IMR-90 (cell line): Measurements from ENCODE around the gene PRSS21. TPM values are rescaled to one million over a fixed set of nuclear protein-coding genes. Genes with fewer than 3 reads are reported as not detected.

Experiments
- ATAC-seq: fragments of 200-7000 bp; cut with Tn5 transposase; 2 replicates; pipeline ENCODE4 v1.9.1; 2020; ENCODE audit warnings: low read depth, mild to moderate bottlenecking, moderate library complexity
- BruUV-seq: library from RNA; stranded (reverse); fragments of 400-500 nt; replicated peaks from 2 replicates; lab custom pipeline; 2021; lab: Mats Ljungman, UMichigan
- CTCF ChIA-PET: fragments of 300-600 bp; formaldehyde crosslinking; extraction: SDS; loops from one replicate; lab custom pipeline; 2021; ENCODE audit warnings: antibody characterized with exemption; lab: Yijun Ruan, JAX
- POLR2A ChIA-PET: fragments of 300-600 bp; sonication (Branson Sonifier 250); formaldehyde crosslinking; loops from one replicate; lab custom pipeline; 2022; ENCODE audit warnings: antibody characterized with exemption; ENCODE audit not compliant: unreplicated experiment; lab: Charles Lee
- DNase-seq: peaks from one replicate; pipeline ENCODE4 v3.0.0; 2013
- H2AFZ ChIP-seq: replicated peaks from 2 replicates; pipeline ENCODE3; 2013; ENCODE audit warnings: low read length, mild to moderate bottlenecking; ENCODE audit not compliant: poor library complexity
- H2AK5ac ChIP-seq: 2 replicates; pipeline ENCODE4 v1.6.1; 2013; ENCODE audit warnings: low read depth, low read length, inconsistent platforms
- H2AK9ac ChIP-seq: replicated peaks from 2 replicates; pipeline ENCODE3; 2013; ENCODE audit warnings: mild to moderate bottlenecking, low read depth, low read length, moderate library complexity; ENCODE audit not compliant: poor library complexity
- H2BK120ac ChIP-seq: 2 replicates; pipeline ENCODE4 v1.6.1; 2013; ENCODE audit warnings: low read depth, low read length, inconsistent platforms
- H2BK15ac ChIP-seq: 3 replicates; pipeline ENCODE4 v1.6.1; 2013; ENCODE audit warnings: low read depth, low read length, inconsistent platforms
- H2BK20ac ChIP-seq: 2 replicates; pipeline ENCODE4 v1.6.1; 2013; ENCODE audit warnings: low read depth, mild to moderate bottlenecking, inconsistent platforms, low read length, moderate library complexity
- H2BK5ac ChIP-seq: 2 replicates; pipeline ENCODE4 v1.6.1; 2013; ENCODE audit warnings: mild to moderate bottlenecking, low read depth, low read length, inconsistent platforms; ENCODE audit not compliant: poor library complexity, severe bottlenecking
- H3K14ac ChIP-seq: replicated peaks from 2 replicates; pipeline ENCODE4 v1.6.1; 2013; ENCODE audit warnings: low read depth, low read length, inconsistent platforms
- H3K18ac ChIP-seq: 2 replicates; pipeline ENCODE4 v1.6.1; 2013; ENCODE audit warnings: low read depth, low read length, control low read depth
- H3K23ac ChIP-seq: 2 replicates; pipeline ENCODE4 v1.6.1; 2013; ENCODE audit warnings: low read depth, low read length, inconsistent platforms
- H3K27ac ChIP-seq: 2 replicates; pipeline ENCODE4 v1.5.1; 2013; ENCODE audit warnings: mild to moderate bottlenecking, control low read depth, low read length; ENCODE audit not compliant: insufficient read depth
- H3K27me3 ChIP-seq: 2 replicates; pipeline ENCODE4 v1.6.1; 2013; ENCODE audit warnings: low read length; ENCODE audit not compliant: control insufficient read depth, insufficient read depth
- H3K36me3 ChIP-seq: 2 replicates; pipeline ENCODE4 v1.6.1; 2013; ENCODE audit warnings: low read length, mixed read lengths; ENCODE audit not compliant: control insufficient read depth, insufficient read depth
- H3K4ac ChIP-seq: 2 replicates; pipeline ENCODE4 v1.6.1; 2013; ENCODE audit warnings: low read depth, low read length, inconsistent platforms
- H3K4me1 ChIP-seq: 2 replicates; pipeline ENCODE4 v1.6.1; 2013; ENCODE audit warnings: low read length, mixed read lengths; ENCODE audit not compliant: control insufficient read depth, insufficient read depth
- H3K4me2 ChIP-seq: 2 replicates; pipeline ENCODE4 v1.6.1; 2013; ENCODE audit warnings: low read depth, mild to moderate bottlenecking, control low read depth, low read length, moderate library complexity
- H3K4me3 ChIP-seq: 2 replicates; pipeline ENCODE4 v1.5.1; 2013; ENCODE audit warnings: low read depth, mild to moderate bottlenecking, control low read depth, low read length, moderate library complexity; ENCODE audit not compliant: insufficient read depth
- H3K56ac ChIP-seq: 2 replicates; pipeline ENCODE4 v1.6.1; 2013; ENCODE audit warnings: low read length, inconsistent platforms; ENCODE audit not compliant: insufficient read depth; ENCODE audit errors: extremely low read depth
- H3K79me1 ChIP-seq, 2 experiments: 2 replicates each; pipeline ENCODE4 v1.6.1; 2013; ENCODE audit warnings: low read length in 2 of 2, inconsistent platforms in 1 of 2, low read depth in 1 of 2
- H3K9ac ChIP-seq: 2 replicates; pipeline ENCODE4 v1.6.1; 2013; ENCODE audit warnings: low read depth, low read length, control low read depth
- H3K9me1 ChIP-seq: 2 replicates; pipeline ENCODE4 v1.6.1; 2013; ENCODE audit warnings: low read length, inconsistent platforms; ENCODE audit not compliant: insufficient read depth
- H3K9me3 ChIP-seq: 2 replicates; pipeline ENCODE4 v1.6.1; 2013; ENCODE audit warnings: low read length; ENCODE audit not compliant: control insufficient read depth, insufficient read depth
- H4K20me1 ChIP-seq: 2 replicates; pipeline ENCODE4 v1.6.1; 2013; ENCODE audit warnings: low read length, inconsistent platforms; ENCODE audit not compliant: insufficient read depth
- H4K5ac ChIP-seq: 2 replicates; pipeline ENCODE4 v1.6.1; 2013; ENCODE audit warnings: mild to moderate bottlenecking, low read depth, low read length, control low read depth
- H4K8ac ChIP-seq, 2 experiments: 2 replicates each; pipeline ENCODE4 v1.6.1; 2013; ENCODE audit warnings: low read depth in 2 of 2, low read length in 2 of 2, control low read depth in 1 of 2, inconsistent platforms in 1 of 2
- H4K91ac ChIP-seq: 2 replicates; pipeline ENCODE4 v1.6.1; 2013; ENCODE audit warnings: low read depth, low read length, inconsistent platforms; ENCODE audit not compliant: insufficient read depth
- CHD1 ChIP-seq: IDR thresholded peaks from 2 replicates; pipeline ENCODE4 v1.6.1; 2012; ENCODE audit warnings: low read depth, low read length, improper control_type of control experiment
- POLR2A ChIP-seq: IDR thresholded peaks from 2 replicates; pipeline ENCODE4 v1.6.1; 2012; ENCODE audit warnings: mild to moderate bottlenecking, low read depth, low read length
- WGBS, 2 experiments: methylation state at CpG; one replicate each; pipeline versions ENCODE4 v1.1.5 to v1.1.7; 2013; ENCODE audit warnings: missing lambda C conversion rate in 2 of 2; ENCODE audit not compliant: insufficient read length in 1 of 2; ENCODE audit errors: extremely low coverage in 2 of 2; 5-methylcytosine and 5-hydroxymethylcytosine counted together
- dilution Hi-C: fragments of 300-500 bp; cut with HindIII; formaldehyde crosslinking; loops from one replicate; pipeline ENCODE4 v1.14.3; 2018; ENCODE audit warnings: low sequenced_read_pairs; ENCODE audit not compliant: unreplicated experiment
- in situ Hi-C: fragments of 300-500 bp; cut with MboI; formaldehyde crosslinking; loops from 3 replicates; pipeline ENCODE4 v1.14.3; 2019; ENCODE audit warnings: low sequenced_read_pairs, inconsistent platforms, mixed read lengths
- intact Hi-C: fragments of 100-400 bp; cut with micrococcal nuclease; formaldehyde crosslinking; loops from 2 replicates; pipeline ENCODE4 v1.10.0; 2022
- polyA plus RNA-seq, 3 experiments: library from polyadenylated mRNA; depleted of rRNA; stranded (reverse); fragments of >200 nt; gene quantifications; 2 replicates each; pipeline ENCODE4 v1.2.3, GENCODE V29; 2012; ENCODE audit warnings: low replicate concordance in 1 of 3
- total RNA-seq: library from RNA; depleted of rRNA; stranded (reverse); fragments of >200 nt; gene quantifications from 2 replicates; pipeline ENCODE4 v1.2.3, GENCODE V29; 2012

PRSS21 gene
- total and polyA plus RNA-seq, 2 of the 4 experiments (the other 2 are of a cell fraction), result 0.21 TPM; not detected in 1

- intact Hi-C loops, result no loop called here
- H3K4me1 ChIP-seq, result peaks cover 9% of the 10 kb centered on the region
- H3K9me3 ChIP-seq, result no peaks in the 10 kb centered on the region
- peaks cover 92% of the 10 kb centered on the region for H4K20me1 ChIP-seq
- H2BK20ac ChIP-seq, result no peak overlapping the region
- H4K91ac ChIP-seq, result no peak overlapping the region
- no peak overlapping the region for H3K14ac ChIP-seq
- CTCF ChIA-PET, result interaction anchor here (0.6 kb wide), 1 partner anchor 135 kb away, joined by 3 read pairs; no protein-coding TSS in a partner anchor
- no peak overlapping the region for H4K5ac ChIP-seq
- DNase-seq (no peak), ATAC-seq (no peak)
- H4K8ac ChIP-seq, result no peak overlapping the region
- H3K4ac ChIP-seq, result no peak overlapping the region
- H3K9ac ChIP-seq, result no peak overlapping the region
- no peak overlapping the region for H2AFZ ChIP-seq
- dilution Hi-C loops, result no loop called here
- H2BK120ac ChIP-seq, result no peak overlapping the region
- no peak overlapping the region for H2BK15ac ChIP-seq
- H3K18ac ChIP-seq, result no peak overlapping the region
- no peak overlapping the region for H3K4me3 ChIP-seq
- 0 out of 2 replicates have a peak overlapping the region, but pooled peaks have one; percentile 1 for H2AK5ac ChIP-seq
- TF ChIP-seq CHD1 (no peak), POLR2A (0 out of 2 replicates have a peak, but pooled peaks have one; percentile 49)
- no peak overlapping the region for H3K27ac ChIP-seq
- H3K4me2 ChIP-seq, result no peak overlapping the region
- WGBS, 2 experiments, result 74% methylated on average over 8 of the region's 18 CpGs; no CpG with 5 or more reads in 1 of the 2 experiments
- H3K27me3 ChIP-seq, result no peaks in the 10 kb centered on the region
- peaks cover 12 to 96% of the 10 kb centered on the region in 2 experiments for H3K79me1 ChIP-seq
- in situ Hi-C loops, result no loop called here
- H3K9me1 ChIP-seq, result peaks cover 5% of the 10 kb centered on the region
- no peak overlapping the region for H2BK5ac ChIP-seq
- peak overlapping the region; percentile 58 for H2AK9ac ChIP-seq
- H3K23ac ChIP-seq, result no peak overlapping the region
- BruUV-seq, result no TSS peak
- POLR2A ChIA-PET, result interaction anchor here (1.1 kb wide), 1 partner anchor 18 kb away, joined by 4 read pairs; no protein-coding TSS in a partner anchor
- no peak overlapping the region for H3K56ac ChIP-seq
- H3K36me3 ChIP-seq, result peaks cover 82% of the 10 kb centered on the region
Observed at GRCh38 chr16:2771496-2772402, 45.3 kb upstream of the PRSS21 start.
